ENCODE measurements around the gene IMP3. TPM values are rescaled to one million over a fixed set of nuclear protein-coding genes. Genes with fewer than 3 reads are reported as not detected.

Gene IMP3
- total RNA-seq, 1 donor from 2014 or later: 48.4 TPM

GRCh38 chr15:75651810-75652543 lies 12.0 kb upstream of the IMP3 start:
- no peaks in the 10 kb centered on the region for H3K27me3 ChIP-seq (ENCODE audit: insufficient read depth, low read length)
- H2AFZ ChIP-seq (ENCODE audit: low read depth, low read length): no peak overlapping the region
- H3K9me3 ChIP-seq (ENCODE audit: insufficient read depth, low read depth, low read length): no peaks in the 10 kb centered on the region
- peaks cover 82% of the 10 kb centered on the region for H4K20me1 ChIP-seq (ENCODE audit: insufficient read depth, low read length)
- Mint-ChIP-seq H3K36me3 (ENCODE audit: low read depth, unreplicated experiment) (peaks cover 26% of the 10 kb centered on the region), H3K4me1 (ENCODE audit: low read depth, unreplicated experiment) (peaks cover 55% of the 10 kb centered on the region), H3K27me3 (ENCODE audit: low read depth, unreplicated experiment) (no peaks in the 10 kb centered on the region), H3K9me3 (ENCODE audit: unreplicated experiment) (no peaks in the 10 kb centered on the region), H3K4me3 (ENCODE audit: unreplicated experiment) (peak overlapping the region; percentile 80), H3K27ac (ENCODE audit: unreplicated experiment) (no peak overlapping the region)
- TF ChIP-seq EZH2 (IDR thresholded peaks at IDR 0.05; ENCODE audit: insufficient read depth, low read length) (no peak), CTCF (IDR thresholded peaks at IDR 0.05; ENCODE audit: insufficient read depth, low read depth, low read length) (no peak)
- peak overlapping the region; percentile 51 for H3K4me3 ChIP-seq (ENCODE audit: insufficient read depth, low read depth, low read length)
- no peak for DNase-seq (ENCODE audit: low read depth)
- H3K4me1 ChIP-seq (ENCODE audit: insufficient read depth, low read length): peaks cover 43% of the 10 kb centered on the region
- peak overlapping the region; percentile 54 for H3K9ac ChIP-seq (ENCODE audit: low read length)
- H3K36me3 ChIP-seq (ENCODE audit: insufficient read depth, low read length): peaks cover 4% of the 10 kb centered on the region
- peaks cover 93% of the 10 kb centered on the region for H3K79me2 ChIP-seq (ENCODE audit: insufficient read depth, low read length)
- peak overlapping the region; percentile 26 for H3K27ac ChIP-seq (ENCODE audit: low read depth, low read length)
- H3K4me2 ChIP-seq (ENCODE audit: low read length): peak overlapping the region; percentile 96
- no peak for FAIRE-seq

GRCh38 chr15:75650908-75651809 lies 11.1 kb upstream of the IMP3 start:
- Histone ChIP-seq H3K9ac (ENCODE audit: low read length) (peak overlapping the region; percentile 54), H4K20me1 (ENCODE audit: insufficient read depth, low read length) (peaks cover 74% of the 10 kb centered on the region), H3K27me3 (ENCODE audit: insufficient read depth, low read length) (no peaks in the 10 kb centered on the region), H3K4me3 (ENCODE audit: insufficient read depth, low read depth, low read length) (peak overlapping the region; percentile 51), H3K79me2 (ENCODE audit: insufficient read depth, low read length) (peaks cover 93% of the 10 kb centered on the region), H3K4me1 (ENCODE audit: insufficient read depth, low read length) (peaks cover 50% of the 10 kb centered on the region), H3K27ac (ENCODE audit: low read depth, low read length) (peak overlapping the region; percentile 26), H2AFZ (ENCODE audit: low read depth, low read length) (no peak overlapping the region), H3K9me3 (ENCODE audit: insufficient read depth, low read depth, low read length) (no peaks in the 10 kb centered on the region), H3K4me2 (ENCODE audit: low read length) (peak overlapping the region; percentile 96), H3K36me3 (ENCODE audit: insufficient read depth, low read length) (peaks cover 4% of the 10 kb centered on the region)
- peaks cover 60% of the 10 kb centered on the region for H3K4me1 Mint-ChIP-seq (ENCODE audit: low read depth, unreplicated experiment)
- TF ChIP-seq CTCF (IDR thresholded peaks at IDR 0.05; ENCODE audit: insufficient read depth, low read depth, low read length) (no peak), EZH2 (IDR thresholded peaks at IDR 0.05; ENCODE audit: insufficient read depth, low read length) (no peak)
- H3K27ac Mint-ChIP-seq (ENCODE audit: unreplicated experiment): peak overlapping the region; percentile 64
- peak overlapping the region; percentile 80 for H3K4me3 Mint-ChIP-seq (ENCODE audit: unreplicated experiment)
- H3K36me3 Mint-ChIP-seq (ENCODE audit: low read depth, unreplicated experiment): peaks cover 23% of the 10 kb centered on the region
- H3K27me3 Mint-ChIP-seq (ENCODE audit: low read depth, unreplicated experiment): no peaks in the 10 kb centered on the region
- FAIRE-seq: no peak
- DNase-seq (ENCODE audit: low read depth): no peak
- no peaks in the 10 kb centered on the region for H3K9me3 Mint-ChIP-seq (ENCODE audit: unreplicated experiment)
